ENCODE data around the gene PITX1.
"Not testable (repeated sequence)": the region's sequence is repeated elsewhere in the genome, so short reads cannot be mapped to it uniquely, and the experiment has no call there.

The PITX1 gene

GRCh38 chr5:135018457-135018856 is 15.6 kb downstream of the PITX1 start:
- no peak overlapping the region for H3K4me3 ChIP-seq (ENCODE audit: low read length)
- DNase-seq (ENCODE audit: low read depth, low spot score), result no peak

DNA sequence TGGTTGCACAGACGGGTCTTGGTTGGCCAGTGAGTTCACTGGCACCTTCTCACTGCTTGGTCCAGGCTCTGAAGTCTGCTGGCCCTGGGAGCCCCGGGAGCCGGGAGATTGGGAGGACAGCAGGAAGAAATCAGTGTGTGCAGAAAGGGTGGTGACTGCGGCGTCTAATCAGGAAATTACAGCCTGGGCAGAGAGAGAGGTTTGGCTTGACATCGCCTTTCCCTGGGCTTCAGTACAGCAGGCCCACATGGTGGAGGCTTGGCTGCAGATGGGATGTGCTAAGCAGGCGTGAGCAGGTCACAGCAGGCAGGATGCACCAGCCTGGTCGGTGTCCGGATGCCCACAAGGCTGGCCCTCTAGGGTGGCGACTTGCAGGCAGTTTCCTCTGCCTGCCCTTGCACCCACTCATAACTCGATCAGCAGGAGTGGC is 17.2 kb downstream of the PITX1 start:
- no peak for DNase-seq (ENCODE audit: low read depth, low spot score)
- H3K4me3 ChIP-seq (ENCODE audit: low read length), result no peak overlapping the region

- DNase-seq (ENCODE audit: low read depth, low spot score), result no peak
- no peak overlapping the region for H3K4me3 ChIP-seq (ENCODE audit: low read length)
Observed at GRCh38 chr5:135015942-135016341, 18.1 kb downstream of the PITX1 start.

- DNase-seq (ENCODE audit: low read depth, low spot score), result no peak
- H3K4me3 ChIP-seq (ENCODE audit: low read length), result no peak overlapping the region
Observed at GRCh38 chr5:135013947-135014570, 20.0 kb downstream of the PITX1 start.

DNA sequence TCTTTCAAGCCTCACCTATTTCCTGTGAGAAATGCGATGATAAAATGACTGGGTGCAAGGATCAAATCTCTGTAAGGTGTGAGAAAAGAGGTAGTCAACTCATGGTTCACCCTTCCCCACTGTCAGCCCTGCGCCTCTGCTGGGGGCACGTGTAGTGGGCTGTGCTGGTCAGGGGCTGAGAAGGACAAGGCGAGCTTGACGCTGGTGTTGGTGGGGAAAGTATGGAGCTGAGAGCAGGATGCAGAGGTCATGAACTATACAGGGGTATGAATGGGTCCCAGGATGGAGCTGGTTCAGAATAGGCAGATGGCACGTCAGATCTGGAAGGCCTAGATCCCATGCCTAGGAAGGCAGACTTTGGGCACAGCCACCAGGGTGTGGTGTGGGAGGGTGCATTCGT is 20.6 kb downstream of the PITX1 start:
- H3K4me3 ChIP-seq (ENCODE audit: low read length), result no peak overlapping the region

DNA sequence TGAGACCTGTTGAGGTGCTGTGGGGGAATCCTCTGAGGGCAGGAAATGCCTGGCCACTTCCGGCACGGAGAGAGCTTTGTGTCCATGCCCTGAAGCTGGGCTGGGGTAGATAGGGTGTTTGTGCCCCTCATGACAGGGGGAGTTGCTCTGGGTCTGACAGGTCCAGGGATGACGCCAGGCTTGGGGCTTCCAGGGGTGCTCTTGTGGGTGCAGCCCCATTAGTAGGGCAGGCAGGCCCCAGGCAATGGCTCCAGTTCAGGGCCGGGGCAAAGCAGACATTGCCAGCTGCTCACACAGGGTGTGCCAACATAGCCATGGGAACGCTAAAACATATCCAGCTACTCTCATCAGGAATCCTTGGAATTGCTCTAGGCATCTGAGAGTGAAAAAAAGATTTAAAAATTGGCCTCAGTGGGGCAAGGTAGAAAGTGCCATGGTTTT is 21.1 kb downstream of the PITX1 start:
- no peak for DNase-seq (ENCODE audit: low read depth, low spot score)
- no peak overlapping the region for H3K4me3 ChIP-seq (ENCODE audit: low read length)

More for the DNA sequence above, 20.6 kb downstream of the PITX1 start:
- DNase-seq (ENCODE audit: low read depth, low spot score), result no peak

DNA sequence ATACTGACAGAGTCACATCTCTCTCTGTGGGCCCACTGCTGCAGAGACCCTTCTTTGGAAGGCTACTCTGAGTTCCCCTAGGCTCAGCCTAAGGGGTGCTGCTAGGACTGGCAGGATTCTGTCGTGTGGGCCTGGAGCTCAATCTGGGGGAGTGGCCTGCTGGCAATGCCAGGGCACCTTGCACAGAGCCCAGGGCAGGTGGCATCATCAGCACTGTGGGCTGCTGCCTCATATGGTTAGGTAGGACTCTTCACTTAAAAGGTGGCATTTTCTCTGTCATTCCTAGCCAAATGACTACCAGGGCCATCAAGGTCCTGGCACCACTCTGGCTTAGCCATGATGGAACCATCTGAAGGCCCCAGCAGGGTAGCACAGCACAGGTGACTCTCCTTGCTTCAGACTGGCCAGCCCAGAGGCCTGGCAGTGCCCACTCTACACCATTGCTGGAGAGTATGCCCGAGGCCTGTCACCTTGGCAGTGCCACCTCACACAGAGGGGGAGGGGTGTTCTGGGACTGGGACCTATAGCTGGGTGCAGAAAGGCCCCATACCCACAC is 21.9 kb downstream of the PITX1 start:
- no peak for DNase-seq (ENCODE audit: low read depth, low spot score)
- H3K4me3 ChIP-seq (ENCODE audit: low read length), result no peak overlapping the region

DNA sequence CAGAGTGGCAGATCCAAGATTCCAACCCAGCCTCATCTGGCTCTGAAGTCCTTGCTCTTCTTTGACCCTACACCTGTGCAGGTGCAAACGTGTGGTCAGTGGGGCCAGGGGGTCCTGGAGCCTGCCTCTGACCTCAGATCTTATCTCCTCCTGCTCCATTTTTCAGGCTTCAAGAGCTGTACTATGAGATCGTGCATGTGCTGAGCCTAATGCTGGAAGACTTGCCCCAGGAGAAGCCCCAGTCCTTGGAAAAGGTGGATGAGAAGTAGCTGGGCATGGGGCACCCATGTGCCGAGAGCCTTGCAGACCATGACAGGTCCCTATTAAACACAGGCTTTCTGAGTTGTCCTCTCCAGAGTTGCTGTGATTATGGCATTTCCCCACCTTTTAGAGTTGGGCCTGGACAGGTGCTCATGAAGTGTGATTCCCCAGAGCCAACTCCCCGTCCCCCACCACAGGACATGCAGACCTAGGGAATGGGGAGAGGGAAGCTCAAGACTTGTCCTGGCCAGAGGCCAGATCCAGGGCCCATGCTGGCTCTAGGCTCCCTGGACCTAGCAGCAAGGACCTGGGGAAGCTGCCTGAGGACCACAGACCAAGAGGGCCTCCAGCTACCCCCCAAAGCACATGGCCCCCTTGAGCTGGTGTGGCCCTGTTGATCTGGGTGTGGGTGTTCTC is 22.5 kb downstream of the PITX1 start:
- no peak for DNase-seq (ENCODE audit: low read depth, low spot score)

DNA sequence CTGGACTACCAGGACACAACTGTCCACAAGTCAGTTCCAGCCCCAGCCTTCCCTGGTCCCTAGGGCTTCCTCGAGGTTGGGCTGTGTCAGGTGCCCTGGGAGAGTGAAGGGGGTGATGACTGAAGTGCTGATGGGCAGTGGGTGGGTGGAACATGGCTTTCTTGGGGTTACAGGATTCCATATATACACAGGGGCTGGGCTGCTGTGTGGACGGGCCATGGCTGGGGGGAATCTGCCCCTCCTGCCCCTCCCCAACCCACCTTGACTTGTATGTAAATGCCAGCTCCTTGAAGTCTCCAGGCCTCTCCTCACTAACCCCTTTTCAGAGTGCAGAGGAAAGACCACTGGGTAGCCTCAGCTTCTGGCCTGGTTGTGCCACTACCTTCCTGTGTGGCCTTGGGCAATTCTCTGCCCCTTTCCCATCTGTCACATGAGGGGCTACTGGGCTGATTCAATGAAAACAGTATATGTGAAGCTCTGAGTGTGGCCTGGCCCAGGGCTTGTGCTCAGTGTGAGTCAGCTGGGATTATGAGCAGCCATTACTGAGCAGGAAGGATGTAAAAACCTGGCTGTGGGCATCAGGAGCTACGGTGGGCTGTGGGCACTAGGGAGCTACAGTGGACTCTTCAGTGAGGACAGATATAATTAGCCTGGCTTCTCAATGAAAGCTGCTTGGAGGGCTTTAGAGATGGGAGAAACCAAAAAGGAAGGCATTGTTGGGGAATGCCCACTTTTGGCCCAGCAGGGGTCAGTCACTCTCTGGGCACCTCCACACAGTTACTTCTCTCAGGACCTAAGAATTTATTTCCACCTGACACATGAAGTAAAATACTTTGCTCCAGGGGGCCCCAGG is 23.3 kb downstream of the PITX1 start:
- no peak overlapping the region for H3K4me3 ChIP-seq (ENCODE audit: low read length)
- no peak for DNase-seq (ENCODE audit: low read depth, low spot score)

More for the DNA sequence above, 22.5 kb downstream of the PITX1 start:
- H3K4me3 ChIP-seq (ENCODE audit: low read length), result no peak overlapping the region

- H3K4me3 ChIP-seq (ENCODE audit: low read length), result no peak overlapping the region
- no peak for DNase-seq (ENCODE audit: low read depth, low spot score)
Observed at GRCh38 chr5:135009736-135010501, 24.1 kb downstream of the PITX1 start.

GRCh38 chr5:135008981-135009735 is 24.9 kb downstream of the PITX1 start:
- H3K4me3 ChIP-seq (ENCODE audit: low read length), result no peak overlapping the region
- DNase-seq (ENCODE audit: low read depth, low spot score), result no peak

DNA sequence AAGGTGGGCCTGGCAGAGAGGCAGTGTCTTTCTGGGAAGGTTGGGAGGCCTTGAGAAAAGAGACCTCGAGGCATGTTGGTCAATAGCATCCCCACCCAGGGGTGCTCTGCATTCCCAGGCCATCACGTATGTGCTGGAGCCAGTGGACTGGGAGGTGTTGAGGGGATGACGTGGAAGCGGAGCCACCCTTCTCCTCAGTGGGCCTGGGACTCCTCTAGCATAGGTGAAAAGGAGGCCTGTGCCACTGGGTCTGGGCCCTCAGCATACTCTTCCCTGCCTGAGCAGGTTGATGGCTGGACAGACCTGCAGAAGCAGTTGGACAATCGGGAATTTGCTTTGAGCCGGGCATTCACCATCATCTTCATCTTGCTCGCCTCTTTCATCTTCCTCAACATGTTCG is 25.5 kb downstream of the PITX1 start:
- H3K4me3 ChIP-seq (ENCODE audit: low read length), result no peak overlapping the region
- no peak for DNase-seq (ENCODE audit: low read depth, low spot score)

GRCh38 chr5:135007749-135008363 is 26.2 kb downstream of the PITX1 start:
- H3K4me3 ChIP-seq (ENCODE audit: low read length), result no peak overlapping the region
- no peak for DNase-seq (ENCODE audit: low read depth, low spot score)

- H3K4me3 ChIP-seq (ENCODE audit: low read length), result no peak overlapping the region
- no peak for DNase-seq (ENCODE audit: low read depth, low spot score)
Observed at GRCh38 chr5:135007305-135007704, 26.7 kb downstream of the PITX1 start.

DNA sequence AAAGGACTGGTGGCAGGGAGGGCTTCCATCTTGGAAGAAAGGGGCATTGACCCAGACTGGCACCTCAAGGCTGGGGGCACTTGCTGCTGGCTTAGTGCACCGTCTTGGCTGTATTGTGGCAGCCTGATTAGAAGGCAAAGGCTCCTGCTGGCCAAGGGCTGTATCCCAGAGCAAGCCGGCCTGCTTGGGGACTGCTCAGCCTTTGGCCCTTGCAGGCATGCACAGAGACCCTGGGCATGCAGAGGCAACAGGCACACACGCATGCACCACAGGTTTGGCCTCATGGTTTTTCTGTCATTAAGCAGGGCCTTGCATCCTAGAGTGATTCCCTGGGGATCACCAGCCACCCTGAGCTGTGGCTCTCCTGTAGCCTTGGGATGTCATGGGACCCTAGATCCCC is 29.0 kb downstream of the PITX1 start:
- DNase-seq (ENCODE audit: low read depth, low spot score), result no peak

GRCh38 chr5:135004376-135004775 is 29.7 kb downstream of the PITX1 start:
- no peak overlapping the region for H3K4me3 ChIP-seq (ENCODE audit: low read length)
- DNase-seq (ENCODE audit: low read depth, low spot score), result no peak

More for the DNA sequence above, 29.0 kb downstream of the PITX1 start:
- no peak overlapping the region for H3K4me3 ChIP-seq (ENCODE audit: low read length)

GRCh38 chr5:134998068-134998467 is 36.0 kb downstream of the PITX1 start:
- DNase-seq (ENCODE audit: low read depth, low spot score); H3K4me3 ChIP-seq (ENCODE audit: low read length): not testable (repeated sequence)

- DNase-seq (ENCODE audit: low read depth, low spot score), result no peak
- no peak overlapping the region for H3K4me3 ChIP-seq (ENCODE audit: low read length)
Observed at GRCh38 chr5:134997015-134997414, 37.0 kb downstream of the PITX1 start.
